Progenitor cell of endocrine pancreas (in vitro differentiated cells): ENCODE measurements around the gene HEPACAM. TPM values are rescaled to one million over a fixed set of nuclear protein-coding genes. Genes with fewer than 3 reads are reported as not detected.
A peak's percentile ranks its signal among the peaks of the same experiment; 100 is the strongest.

ENCODE experiments used
- DNase-seq: peaks from one replicate; pipeline ENCODE4 v3.0.0; 2021; ENCODE audit warnings: low spot score; ENCODE audit not compliant: unreplicated experiment
- H3K27ac Mint-ChIP-seq: 2 replicates; pipeline ENCODE4 v1.8.0; 2021; ENCODE audit warnings: mild to moderate bottlenecking, moderate library complexity, mixed read lengths
- H3K27me3 Mint-ChIP-seq: 2 replicates; pipeline ENCODE4 v1.8.0; 2021; ENCODE audit warnings: mixed read lengths
- H3K36me3 Mint-ChIP-seq: 2 replicates; pipeline ENCODE4 v1.8.0; 2022; ENCODE audit warnings: mixed read lengths; ENCODE audit not compliant: insufficient read depth
- H3K4me1 Mint-ChIP-seq: 2 replicates; pipeline ENCODE4 v1.8.0; 2021; ENCODE audit warnings: low read depth, mixed read lengths
- H3K4me3 Mint-ChIP-seq: 2 replicates; pipeline ENCODE4 v1.8.0; 2021; ENCODE audit warnings: low read depth, mild to moderate bottlenecking, moderate library complexity, mixed read lengths
- H3K9me3 Mint-ChIP-seq: 2 replicates; pipeline ENCODE4 v1.8.0; 2021; ENCODE audit warnings: low read depth, mixed read lengths
- CTCF ChIP-seq: fragments of 200-600 bp; sonication (generic); IDR thresholded peaks from one replicate; pipeline ENCODE4 v1.5.0; 2021; ENCODE audit warnings: antibody characterized with exemption, mild to moderate bottlenecking; ENCODE audit not compliant: unreplicated experiment
- total RNA-seq: library from RNA; stranded (reverse); gene quantifications from 2 replicates; pipeline ENCODE4 v1.2.1, GENCODE V29; 2021

HEPACAM gene
- total RNA-seq, 1 donor from 2014 or later = 0.07 TPM

- H3K36me3 Mint-ChIP-seq = no peaks in the 10 kb centered on the region
Observed at GRCh38 chr11:124887667-124888013, 48.2 kb downstream of the HEPACAM start.

GRCh38 chr11:124886978-124887666 is 48.7 kb downstream of the HEPACAM start:
- Mint-ChIP-seq H3K4me1 (peaks cover 9% of the 10 kb centered on the region), H3K36me3 (no peaks in the 10 kb centered on the region), H3K27ac (no peak overlapping the region), H3K4me3 (no peak overlapping the region), H3K27me3 (peaks cover 39% of the 10 kb centered on the region), H3K9me3 (no peaks in the 10 kb centered on the region)
- no peak for TF ChIP-seq CTCF
- DNase-seq = no peak

More at GRCh38 chr11:124887667-124888013, 48.2 kb downstream of the HEPACAM start:
- no peaks in the 10 kb centered on the region for H3K9me3 Mint-ChIP-seq
- no peak overlapping the region for H3K4me3 Mint-ChIP-seq
- H3K4me1 Mint-ChIP-seq = peaks cover 5% of the 10 kb centered on the region
- DNase-seq = no peak
- peaks cover 44% of the 10 kb centered on the region for H3K27me3 Mint-ChIP-seq
- no peak for TF ChIP-seq CTCF
- no peak overlapping the region for H3K27ac Mint-ChIP-seq

GRCh38 chr11:124886476-124886875 is 49.4 kb downstream of the HEPACAM start:
- Mint-ChIP-seq H3K4me3 (no peak overlapping the region), H3K27me3 (peaks cover 38% of the 10 kb centered on the region), H3K9me3 (no peaks in the 10 kb centered on the region), H3K27ac (peak overlapping the region; percentile 17), H3K36me3 (no peaks in the 10 kb centered on the region), H3K4me1 (peaks cover 9% of the 10 kb centered on the region)
- TF ChIP-seq CTCF = no peak
- DNase-seq = no peak

- no peak overlapping the region for H3K4me3 Mint-ChIP-seq
- TF ChIP-seq CTCF = no peak
- no peaks in the 10 kb centered on the region for H3K36me3 Mint-ChIP-seq
- H3K9me3 Mint-ChIP-seq = no peaks in the 10 kb centered on the region
- peaks cover 9% of the 10 kb centered on the region for H3K4me1 Mint-ChIP-seq
- peaks cover 42% of the 10 kb centered on the region for H3K27me3 Mint-ChIP-seq
- no peak overlapping the region for H3K27ac Mint-ChIP-seq
- no peak for DNase-seq
Observed at GRCh38 chr11:124884869-124885479, 50.9 kb downstream of the HEPACAM start.

GRCh38 chr11:124884340-124884739 is 51.5 kb downstream of the HEPACAM start:
- Mint-ChIP-seq H3K27me3 (peaks cover 39% of the 10 kb centered on the region), H3K36me3 (no peaks in the 10 kb centered on the region), H3K4me3 (no peak overlapping the region), H3K27ac (no peak overlapping the region), H3K4me1 (peaks cover 9% of the 10 kb centered on the region), H3K9me3 (no peaks in the 10 kb centered on the region)
- DNase-seq = no peak
- TF ChIP-seq CTCF = no peak
